ENCODE results near the gene GUCA1C.
A peak's percentile ranks its signal among the peaks of the same experiment; 100 is the strongest.

The GUCA1C gene

GRCh38 chr3:108891833-108892232, 61.8 kb downstream of the GUCA1C start:
- no peak for TF ChIP-seq CTCF (IDR thresholded peaks at IDR 0.05; ENCODE audit: extremely low read depth, insufficient read depth, missing control alignments)
- DNase-seq (ENCODE audit: low spot score) = no peak
- in situ Hi-C loops (cut with MboI; ENCODE audit: low pct_unique_long_range_greater_than_20kb, low sequenced_read_pairs, unreplicated experiment) = no loop called here

- TF ChIP-seq CTCF (IDR thresholded peaks at IDR 0.05; ENCODE audit: extremely low read depth, insufficient read depth, missing control alignments) = no peak
- in situ Hi-C loops (cut with MboI; ENCODE audit: low pct_unique_long_range_greater_than_20kb, low sequenced_read_pairs, unreplicated experiment) = no loop called here
- no peak for DNase-seq (ENCODE audit: low spot score)
These were observed 65.9 kb downstream of the GUCA1C start for GRCh38 chr3:108887777-108888176.

- in situ Hi-C loops (cut with MboI; ENCODE audit: low pct_unique_long_range_greater_than_20kb, low sequenced_read_pairs, unreplicated experiment) = no loop called here
- DNase-seq (ENCODE audit: low spot score) = no peak
- no peak for TF ChIP-seq CTCF (IDR thresholded peaks at IDR 0.05; ENCODE audit: extremely low read depth, insufficient read depth, missing control alignments)
These were observed 66.6 kb downstream of the GUCA1C start for GRCh38 chr3:108887121-108887520.

GRCh38 chr3:108883373-108883772, 70.3 kb downstream of the GUCA1C start:
- in situ Hi-C loops (cut with MboI; ENCODE audit: low pct_unique_long_range_greater_than_20kb, low sequenced_read_pairs, unreplicated experiment) = no loop called here
- no peak for DNase-seq (ENCODE audit: low spot score)
- TF ChIP-seq CTCF (IDR thresholded peaks at IDR 0.05; ENCODE audit: extremely low read depth, insufficient read depth, missing control alignments) = no peak

GRCh38 chr3:108882762-108883161, 70.9 kb downstream of the GUCA1C start:
- no peak for DNase-seq (ENCODE audit: low spot score)
- in situ Hi-C loops (cut with MboI; ENCODE audit: low pct_unique_long_range_greater_than_20kb, low sequenced_read_pairs, unreplicated experiment) = no loop called here
- TF ChIP-seq CTCF (IDR thresholded peaks at IDR 0.05; ENCODE audit: extremely low read depth, insufficient read depth, missing control alignments) = no peak

- DNase-seq (ENCODE audit: low spot score) = no peak
- in situ Hi-C loops (cut with MboI; ENCODE audit: low pct_unique_long_range_greater_than_20kb, low sequenced_read_pairs, unreplicated experiment) = no loop called here
- peak; percentile 33 for TF ChIP-seq CTCF (IDR thresholded peaks at IDR 0.05; ENCODE audit: extremely low read depth, insufficient read depth, missing control alignments)
These were observed 73.8 kb downstream of the GUCA1C start for GRCh38 chr3:108879915-108880314.

GRCh38 chr3:108877901-108878300, 75.8 kb downstream of the GUCA1C start:
- DNase-seq (ENCODE audit: low spot score) = no peak
- in situ Hi-C loops (cut with MboI; ENCODE audit: low pct_unique_long_range_greater_than_20kb, low sequenced_read_pairs, unreplicated experiment) = no loop called here
- TF ChIP-seq CTCF (IDR thresholded peaks at IDR 0.05; ENCODE audit: extremely low read depth, insufficient read depth, missing control alignments) = no peak
